ENCODE measurements around the gene MRM2.

Gene MRM2

DNA sequence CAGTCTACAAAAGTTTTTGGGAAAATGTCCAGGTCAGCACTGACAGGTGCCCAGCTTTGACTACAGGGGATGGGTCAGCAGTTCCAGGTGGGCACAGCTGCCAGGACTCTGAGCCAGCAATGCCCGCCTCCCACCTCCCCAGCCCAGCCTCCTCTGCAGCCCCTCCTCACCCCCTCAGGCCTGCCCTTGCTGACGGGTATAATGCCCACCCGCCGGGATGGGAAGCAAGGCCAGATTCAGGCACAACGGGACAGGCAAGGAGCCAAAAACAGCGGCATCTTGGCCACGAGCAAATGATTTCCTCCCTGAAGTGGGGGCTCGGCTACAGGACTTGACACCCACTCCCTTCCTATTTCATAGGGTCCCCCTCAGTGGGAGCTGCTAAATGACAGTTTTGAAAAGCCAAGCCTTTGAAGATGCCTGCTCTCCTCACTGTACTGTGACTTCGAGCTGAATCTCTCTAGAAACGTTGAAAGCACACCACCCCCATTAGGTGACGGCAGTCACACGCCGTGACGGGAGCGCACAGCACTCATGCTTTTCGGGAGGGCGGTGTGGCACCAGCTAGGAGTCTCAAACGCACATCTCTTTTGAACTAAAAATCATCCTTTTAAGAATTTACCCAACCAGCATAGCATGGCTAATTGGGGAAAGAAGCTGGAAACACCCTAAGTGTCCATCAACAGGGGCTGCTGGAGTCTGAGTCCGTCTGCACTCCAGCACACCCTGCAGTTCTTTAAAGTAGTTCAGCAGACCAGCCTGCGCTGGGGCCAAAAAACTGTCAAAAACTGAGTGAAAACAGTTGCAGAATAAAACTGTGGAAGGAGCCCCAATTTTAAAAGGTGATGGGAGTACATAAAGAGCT is 38.9 kb downstream of the MRM2 start:
- TF ChIP-seq, protein P1, sequence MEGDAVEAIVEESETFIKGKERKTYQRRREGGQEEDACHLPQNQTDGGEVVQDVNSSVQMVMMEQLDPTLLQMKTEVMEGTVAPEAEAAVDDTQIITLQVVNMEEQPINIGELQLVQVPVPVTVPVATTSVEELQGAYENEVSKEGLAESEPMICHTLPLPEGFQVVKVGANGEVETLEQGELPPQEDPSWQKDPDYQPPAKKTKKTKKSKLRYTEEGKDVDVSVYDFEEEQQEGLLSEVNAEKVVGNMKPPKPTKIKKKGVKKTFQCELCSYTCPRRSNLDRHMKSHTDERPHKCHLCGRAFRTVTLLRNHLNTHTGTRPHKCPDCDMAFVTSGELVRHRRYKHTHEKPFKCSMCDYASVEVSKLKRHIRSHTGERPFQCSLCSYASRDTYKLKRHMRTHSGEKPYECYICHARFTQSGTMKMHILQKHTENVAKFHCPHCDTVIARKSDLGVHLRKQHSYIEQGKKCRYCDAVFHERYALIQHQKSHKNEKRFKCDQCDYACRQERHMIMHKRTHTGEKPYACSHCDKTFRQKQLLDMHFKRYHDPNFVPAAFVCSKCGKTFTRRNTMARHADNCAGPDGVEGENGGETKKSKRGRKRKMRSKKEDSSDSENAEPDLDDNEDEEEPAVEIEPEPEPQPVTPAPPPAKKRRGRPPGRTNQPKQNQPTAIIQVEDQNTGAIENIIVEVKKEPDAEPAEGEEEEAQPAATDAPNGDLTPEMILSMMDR (conservative IDR thresholded peaks at IDR 0.05; ENCODE audit: low read depth, low read length) = no peak
- Histone ChIP-seq H3K27ac (no peak overlapping the region), H3K4me3 (IDR thresholded peaks at IDR 0.05; ENCODE audit: insufficient read depth, low read depth, low read length) (no peak overlapping the region), H4K20me1 (ENCODE audit: insufficient read depth) (no peaks in the 10 kb centered on the region), H3K79me2 (ENCODE audit: insufficient read depth, low read depth) (no peaks in the 10 kb centered on the region), H3K9ac (no peak overlapping the region), H3K4me2 (no peak overlapping the region), H3K4me1 (ENCODE audit: low read depth, poor library complexity, severe bottlenecking) (no peaks in the 10 kb centered on the region), H3K36me3 (ENCODE audit: insufficient read depth) (peaks cover 3% of the 10 kb centered on the region; the same call in 1 of the 2 replicates), H3K27me3 (ENCODE audit: insufficient read depth, low read depth) (no peaks in the 10 kb centered on the region), H2AFZ (ENCODE audit: low read depth) (no peak overlapping the region)

DNA sequence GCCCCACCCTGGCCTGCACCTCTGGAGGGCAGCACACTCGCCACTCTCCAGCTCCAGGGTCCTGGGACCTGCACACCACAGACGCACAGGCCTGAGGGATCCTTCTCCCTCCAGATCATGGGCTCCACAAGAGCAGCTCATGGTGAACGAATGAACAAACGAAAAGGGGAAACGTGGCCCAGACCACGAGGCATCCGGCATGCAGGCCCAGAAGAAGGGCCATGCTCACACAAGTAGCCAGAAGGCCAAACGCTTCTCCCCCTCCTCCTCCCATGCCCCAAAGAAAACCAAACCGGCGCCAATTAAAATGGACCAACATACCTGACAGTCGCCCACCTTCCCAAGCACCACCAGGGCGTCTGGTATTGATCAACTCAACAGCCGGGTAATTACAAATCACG is 39.6 kb downstream of the MRM2 start:
- Histone ChIP-seq H3K36me3 (ENCODE audit: insufficient read depth) (peaks cover 3% of the 10 kb centered on the region; the same call in 1 of the 2 replicates), H3K27me3 (ENCODE audit: insufficient read depth, low read depth) (no peaks in the 10 kb centered on the region), H3K9ac (no peak overlapping the region), H3K4me1 (ENCODE audit: low read depth, poor library complexity, severe bottlenecking) (no peaks in the 10 kb centered on the region), H4K20me1 (ENCODE audit: insufficient read depth) (no peaks in the 10 kb centered on the region), H3K4me2 (no peak overlapping the region), H3K4me3 (IDR thresholded peaks at IDR 0.05; ENCODE audit: insufficient read depth, low read depth, low read length) (no peak overlapping the region), H3K79me2 (ENCODE audit: insufficient read depth, low read depth) (no peaks in the 10 kb centered on the region), H2AFZ (ENCODE audit: low read depth) (no peak overlapping the region), H3K27ac (no peak overlapping the region)
- TF ChIP-seq, protein P1 (conservative IDR thresholded peaks at IDR 0.05; ENCODE audit: low read depth, low read length) = no peak

DNA sequence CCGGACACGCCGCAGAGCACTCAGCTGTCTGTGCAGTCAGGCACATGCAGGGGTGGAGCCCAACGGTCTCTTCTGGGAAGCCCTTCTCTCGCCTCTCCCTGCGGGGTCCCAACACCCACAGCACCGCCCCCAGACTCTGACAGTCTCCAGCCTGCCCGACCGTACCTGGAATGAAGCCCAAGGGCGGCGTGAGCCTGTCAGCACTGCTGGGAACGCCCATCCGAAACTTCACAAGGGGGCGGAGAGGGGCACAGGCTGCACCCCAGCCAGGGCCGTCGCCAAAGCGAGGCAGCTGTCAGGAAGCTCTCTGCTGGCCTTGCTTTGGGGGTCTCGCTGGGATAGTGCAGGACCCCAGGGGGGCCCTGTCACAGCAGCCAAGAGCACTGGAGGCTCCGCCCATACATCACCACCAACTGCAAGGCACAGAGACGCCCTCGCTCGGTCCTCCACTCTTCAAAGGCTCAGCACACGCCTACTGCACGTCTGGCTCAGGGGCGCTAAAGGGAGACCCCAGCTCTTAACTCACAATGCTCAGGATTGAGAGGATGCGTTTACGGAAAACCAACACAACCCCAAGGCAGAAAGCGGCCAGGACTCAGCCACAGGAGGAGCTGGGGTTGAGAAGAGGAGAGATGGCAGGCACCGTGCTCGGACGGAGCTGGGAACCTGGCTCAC is 40.2 kb downstream of the MRM2 start:
- Histone ChIP-seq H3K9ac (no peak overlapping the region), H3K27ac (no peak overlapping the region), H2AFZ (ENCODE audit: low read depth) (no peak overlapping the region), H3K4me1 (ENCODE audit: low read depth, poor library complexity, severe bottlenecking) (no peaks in the 10 kb centered on the region), H3K79me2 (ENCODE audit: insufficient read depth, low read depth) (no peaks in the 10 kb centered on the region), H3K4me3 (IDR thresholded peaks at IDR 0.05; ENCODE audit: insufficient read depth, low read depth, low read length) (no peak overlapping the region), H3K36me3 (ENCODE audit: insufficient read depth) (peaks cover 3% of the 10 kb centered on the region; the same call in 1 of the 2 replicates), H4K20me1 (ENCODE audit: insufficient read depth) (no peaks in the 10 kb centered on the region), H3K4me2 (no peak overlapping the region), H3K27me3 (ENCODE audit: insufficient read depth, low read depth) (no peaks in the 10 kb centered on the region)
- TF ChIP-seq, protein P1 (conservative IDR thresholded peaks at IDR 0.05; ENCODE audit: low read depth, low read length) = no peak

DNA sequence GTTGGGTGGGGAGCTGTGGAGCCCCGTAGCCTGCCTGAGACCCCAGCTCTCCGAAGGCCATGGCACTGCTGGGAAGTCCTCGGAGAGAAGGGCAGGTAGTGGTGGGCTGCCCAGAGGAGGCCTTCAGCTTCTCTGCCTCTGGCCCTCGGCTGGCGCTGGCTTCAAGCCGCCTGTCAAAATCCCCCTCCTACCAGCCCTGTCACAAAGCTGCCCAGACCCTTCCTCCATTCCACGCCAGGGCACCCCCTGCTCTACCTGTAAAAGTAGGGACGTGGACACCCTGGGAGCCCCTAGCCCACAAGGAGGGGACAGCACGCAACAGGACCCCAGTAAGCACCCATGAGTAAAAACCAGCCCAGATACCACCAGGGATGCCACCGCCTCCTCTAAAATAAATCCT is 40.9 kb downstream of the MRM2 start:
- Histone ChIP-seq H3K4me3 (IDR thresholded peaks at IDR 0.05; ENCODE audit: insufficient read depth, low read depth, low read length) (no peak overlapping the region), H3K27ac (no peak overlapping the region), H4K20me1 (ENCODE audit: insufficient read depth) (no peaks in the 10 kb centered on the region), H3K9ac (no peak overlapping the region), H3K27me3 (ENCODE audit: insufficient read depth, low read depth) (no peaks in the 10 kb centered on the region), H3K79me2 (ENCODE audit: insufficient read depth, low read depth) (no peaks in the 10 kb centered on the region), H3K4me2 (no peak overlapping the region), H2AFZ (ENCODE audit: low read depth) (no peak overlapping the region), H3K36me3 (ENCODE audit: insufficient read depth) (peaks cover 3% of the 10 kb centered on the region; the same call in 1 of the 2 replicates), H3K4me1 (ENCODE audit: low read depth, poor library complexity, severe bottlenecking) (no peaks in the 10 kb centered on the region)
- TF ChIP-seq, protein P1 (conservative IDR thresholded peaks at IDR 0.05; ENCODE audit: low read depth, low read length) = no peak

Measured in KMS-11 (cell line).